HG03095 (cell line): Measurements from ENCODE around the gene ATP6AP2.
"Not testable (repeated sequence)": the region's sequence is repeated elsewhere in the genome, so short reads cannot be mapped to it uniquely, and the experiment has no call there.

Source experiments
- ATAC-seq: cut with Tn5 transposase; IDR thresholded peaks from one replicate; pipeline ENCODE4 v1.9.1; 2021; ENCODE audit warnings: moderate library complexity; ENCODE audit not compliant: unreplicated experiment

Gene ATP6AP2

GRCh38 chrX:40580537-40581335 is at the start of gene ATP6AP2:
TSS of gene ATP6AP2 (plus strand) at chrX:40580970. CDS start at chrX:40581066, 96 bp downstream.
- peak; percentile 95 for ATAC-seq

- ATAC-seq, result no peak
Observed at GRCh38 chrX:40531056-40531826, 49.5 kb upstream of the ATP6AP2 start.

GRCh38 chrX:40537310-40537709 is 43.5 kb upstream of the ATP6AP2 start:
- no peak for ATAC-seq

GRCh38 chrX:40538406-40538805 is 42.4 kb upstream of the ATP6AP2 start:
- no peak for ATAC-seq

GRCh38 chrX:40539214-40540142 is 41.3 kb upstream of the ATP6AP2 start:
- ATAC-seq, result peak; percentile 84

- ATAC-seq, result no peak
Observed at GRCh38 chrX:40542208-40542607, 38.6 kb upstream of the ATP6AP2 start.

GRCh38 chrX:40542972-40543371 is 37.8 kb upstream of the ATP6AP2 start:
- ATAC-seq, result no peak

- ATAC-seq, result no peak
Observed at GRCh38 chrX:40543661-40544328, 37.0 kb upstream of the ATP6AP2 start.

GRCh38 chrX:40544343-40545266 is 36.2 kb upstream of the ATP6AP2 start:
- ATAC-seq, result no peak

GRCh38 chrX:40546870-40547269 is 33.9 kb upstream of the ATP6AP2 start:
- no peak for ATAC-seq

- ATAC-seq, result no peak
Observed at GRCh38 chrX:40550066-40550465, 30.7 kb upstream of the ATP6AP2 start.

GRCh38 chrX:40552768-40553167 is 28.0 kb upstream of the ATP6AP2 start:
- no peak for ATAC-seq

- ATAC-seq, result no peak
Observed at GRCh38 chrX:40558590-40558989, 22.2 kb upstream of the ATP6AP2 start.

- ATAC-seq, result no peak
Observed at GRCh38 chrX:40563784-40564183, 17.0 kb upstream of the ATP6AP2 start.

GRCh38 chrX:40564447-40564846 is 16.3 kb upstream of the ATP6AP2 start:
- ATAC-seq, result no peak

- ATAC-seq, result peak; percentile 78
Observed at GRCh38 chrX:40570346-40571093, 10.2 kb upstream of the ATP6AP2 start.

- ATAC-seq, result not testable (repeated sequence)
Observed at GRCh38 chrX:40571164-40571563, 9.6 kb upstream of the ATP6AP2 start.

- ATAC-seq, result no peak
Observed at GRCh38 chrX:40571600-40571999, 9.2 kb upstream of the ATP6AP2 start.

- ATAC-seq, result no peak
Observed at GRCh38 chrX:40573763-40574162, 7.0 kb upstream of the ATP6AP2 start.
